ENCODE data around the gene TMEM40. TPM values are rescaled to one million over a fixed set of nuclear protein-coding genes. Genes with fewer than 3 reads are reported as not detected.
"Not testable (repeated sequence)": the region's sequence is repeated elsewhere in the genome, so short reads cannot be mapped to it uniquely, and the experiment has no call there.

Gene TMEM40
- total and polyA plus RNA-seq, 9 of the 15 experiments (the other 6 are each of a cell fraction or from before 2014, with no cell fraction given) = 0.11 to 0.31 (median 0.14) TPM; not detected in 6

- in situ Hi-C loops (cut with MboI) = not testable (repeated sequence)
These were observed 29.1 kb upstream of the TMEM40 start for GRCh38 chr3:12787967-12788690.

GRCh38 chr3:12787346-12787745 is 28.3 kb upstream of the TMEM40 start:
- H3K36me3 ChIP-seq (ENCODE audit: control insufficient read depth, insufficient read depth, low read length); H3K4me1 ChIP-seq (replicated peaks in 1 of 2; ENCODE audit: control insufficient read depth in 2 of 2, insufficient read depth in 2 of 2, low read length in 2 of 2); H3K9ac ChIP-seq (ENCODE audit: insufficient read depth in 1 of 2, low read depth in 2 of 2, low read length in 2 of 2); in situ Hi-C loops (cut with MboI); BruUV-seq (replicated peaks); H4K20me1 ChIP-seq (replicated peaks; ENCODE audit: control insufficient read depth, insufficient read depth, low read length); H3K9me3 ChIP-seq (replicated peaks; ENCODE audit: control insufficient read depth, insufficient read depth, low read depth, low read length); H3K27ac ChIP-seq (ENCODE audit: extremely low read depth, low read depth, low read length); H3K4me3 ChIP-seq; H3K79me2 ChIP-seq (ENCODE audit: control insufficient read depth, insufficient read depth, low read length); H3K4me2 ChIP-seq (ENCODE audit: insufficient read depth, low read length); H3K9me1 ChIP-seq (ENCODE audit: control insufficient read depth, insufficient read depth, low read length): not testable (repeated sequence)
- FAIRE-seq (peak; percentile 83), DNase-seq (ENCODE audit: extremely low read depth in 1 of 4, low spot score in 3 of 4) (peak; percentile 36 to 79 (median 41)), ATAC-seq (peak; percentile 75)
- H3K27me3 ChIP-seq (ENCODE audit: control insufficient read depth in 2 of 2, insufficient read depth in 2 of 2, low read length in 2 of 2) = peaks cover 3 to 13% of the 10 kb centered on the region in 2 experiments; a peak in 4 of 5 replicates
- POLR2A ChIA-PET = interaction anchor here (0.6 to 2.0 kb wide), 11 partner anchors 9 to 407 kb away, joined by 3 to 8 read pairs (median 4); partner anchors contain the start of gene CAND2
- intact Hi-C loops (cut with micrococcal nuclease) = loop anchor here (2.0 to 5.0 kb wide), 2 partner anchors 55 to 103 kb away; partner anchors contain the start of gene RPL32
- 1% methylated on average over 9 of the region's 9 CpGs for WGBS (ENCODE audit: insufficient coverage, low coverage, missing lambda C conversion rate)
- CTCF ChIA-PET (ENCODE audit: low intra/inter-chr PET ratio) = interaction anchor here (1.3 kb wide), 1 partner anchor 23 kb away, joined by 4 read pairs; no protein-coding TSS in a partner anchor
- H2AFZ ChIP-seq (ENCODE audit: low read depth, low read length) = peak overlapping the region; percentile 34; the same call in 1 of the 2 replicates
- TF ChIP-seq PKNOX1 (IDR thresholded peaks at IDR 0.05) = peak; percentile 24; the same call in 1 of the 2 replicates

More at GRCh38 chr3:12787967-12788690, 29.1 kb upstream of the TMEM40 start:
- H3K27ac ChIP-seq (ENCODE audit: extremely low read depth, low read depth, low read length); H3K9me1 ChIP-seq (ENCODE audit: control insufficient read depth, insufficient read depth, low read length); H3K36me3 ChIP-seq (ENCODE audit: control insufficient read depth, insufficient read depth, low read length); FAIRE-seq; H3K4me3 ChIP-seq; ATAC-seq; H3K4me2 ChIP-seq (ENCODE audit: insufficient read depth, low read length); H3K9me3 ChIP-seq (replicated peaks; ENCODE audit: control insufficient read depth, insufficient read depth, low read depth, low read length); DNase-seq (ENCODE audit: extremely low read depth in 1 of 4, low spot score in 3 of 4); H3K4me1 ChIP-seq (replicated peaks in 1 of 2; ENCODE audit: control insufficient read depth in 2 of 2, insufficient read depth in 2 of 2, low read length in 2 of 2); H4K20me1 ChIP-seq (replicated peaks; ENCODE audit: control insufficient read depth, insufficient read depth, low read length); H2AFZ ChIP-seq (ENCODE audit: low read depth, low read length); BruUV-seq (replicated peaks); H3K79me2 ChIP-seq (ENCODE audit: control insufficient read depth, insufficient read depth, low read length): not testable (repeated sequence)
- CTCF ChIA-PET (ENCODE audit: low intra/inter-chr PET ratio) = interaction anchor here (1.3 kb wide), 1 partner anchor 22 kb away, joined by 4 read pairs; no protein-coding TSS in a partner anchor
- Histone ChIP-seq H3K27me3 (ENCODE audit: control insufficient read depth in 2 of 2, insufficient read depth in 2 of 2, low read length in 2 of 2) (peaks cover 3 to 13% of the 10 kb centered on the region in 2 experiments; a peak in 4 of 5 replicates), H3K9ac (ENCODE audit: insufficient read depth in 1 of 2, low read depth in 2 of 2, low read length in 2 of 2) (0 out of 4 replicates have a peak overlapping the region, but pooled peaks of 1 of the 2 experiments have one; percentile 56)
- POLR2A ChIA-PET = interaction anchor here (0.7 to 2.0 kb wide), 7 partner anchors 9 to 53 kb away, joined by 3 to 8 read pairs (median 4); partner anchors contain the start of genes CAND2 and RPL32
- WGBS (ENCODE audit: insufficient coverage, low coverage, missing lambda C conversion rate) = 5% methylated on average over 22 of the region's 23 CpGs
- intact Hi-C loops (cut with micrococcal nuclease) = loop anchor here (2.0 to 5.0 kb wide), 2 partner anchors 54 to 103 kb away; partner anchors contain the start of gene RPL32
- TF ChIP-seq ESRRA (IDR thresholded peaks at IDR 0.05; ENCODE audit: borderline replicate concordance, low read depth) = peak; percentile 49; the same call in 1 of the 2 replicates
- TF ChIP-seq NFIC (IDR thresholded peaks at IDR 0.05) = peak; percentile 34; the same call in 1 of the 2 replicates
